Measurements from ENCODE around the gene KIF3C.

KIF3C gene

GRCh38 chr2:25948437-25948836 lies 33.9 kb downstream of the KIF3C start:
- H3K79me2 ChIP-seq = no peaks in the 10 kb centered on the region
- H3K27me3 ChIP-seq (ENCODE audit: control insufficient read depth, insufficient read depth, low read length) = no peaks in the 10 kb centered on the region
- TF ChIP-seq CTCF (IDR thresholded peaks at IDR 0.05) = no peak
- H3K4me2 ChIP-seq (ENCODE audit: low read length) = no peak overlapping the region
- peaks cover 5% of the 10 kb centered on the region for H3K4me1 ChIP-seq
- no peak overlapping the region for H3K9ac ChIP-seq
- H3K4me3 ChIP-seq (ENCODE audit: low read depth, low read length) = no peak overlapping the region
- H3K9me3 ChIP-seq (ENCODE audit: control insufficient read depth, low read length) = no peaks in the 10 kb centered on the region
- H3K27ac ChIP-seq = no peak overlapping the region
- H2AFZ ChIP-seq = no peak overlapping the region
- no peaks in the 10 kb centered on the region for H3K36me3 ChIP-seq (ENCODE audit: control insufficient read depth, insufficient read depth, low read length)

DNA sequence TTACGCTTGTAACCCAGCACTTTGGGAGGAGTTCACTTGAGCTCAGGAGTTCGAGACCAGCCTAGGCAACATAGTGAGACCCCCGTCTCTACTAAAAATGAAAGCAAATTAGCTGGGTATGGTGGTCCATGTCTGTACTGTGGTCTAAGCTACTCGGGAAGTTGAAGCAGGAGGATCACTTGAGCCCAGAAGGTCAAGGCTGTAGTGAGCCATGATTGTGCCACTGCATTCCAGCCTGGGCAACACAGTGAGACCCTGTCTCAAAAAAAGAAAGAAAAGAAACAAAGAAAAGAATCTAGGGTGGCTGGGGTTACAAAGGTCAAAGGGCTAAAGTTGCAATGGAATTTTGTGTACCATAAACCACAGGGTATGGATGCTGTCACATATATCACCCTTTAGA lies 41.3 kb downstream of the KIF3C start:
- no peak overlapping the region for H3K27ac ChIP-seq
- no peaks in the 10 kb centered on the region for H3K4me1 ChIP-seq
- no peaks in the 10 kb centered on the region for H3K9me3 ChIP-seq (ENCODE audit: control insufficient read depth, low read length)
- H3K79me2 ChIP-seq = no peaks in the 10 kb centered on the region
- H3K4me2 ChIP-seq (ENCODE audit: low read length) = no peak overlapping the region
- H3K27me3 ChIP-seq (ENCODE audit: control insufficient read depth, insufficient read depth, low read length) = no peaks in the 10 kb centered on the region
- H3K4me3 ChIP-seq (ENCODE audit: low read depth, low read length) = no peak overlapping the region
- H2AFZ ChIP-seq = no peak overlapping the region
- H3K36me3 ChIP-seq (ENCODE audit: control insufficient read depth, insufficient read depth, low read length) = no peaks in the 10 kb centered on the region
- TF ChIP-seq CTCF (IDR thresholded peaks at IDR 0.05) = no peak
- H3K9ac ChIP-seq = no peak overlapping the region

- no peaks in the 10 kb centered on the region for H3K27me3 ChIP-seq (ENCODE audit: control insufficient read depth, insufficient read depth, low read length)
- no peak overlapping the region for H2AFZ ChIP-seq
- no peak overlapping the region for H3K27ac ChIP-seq
- no peak overlapping the region for H3K4me2 ChIP-seq (ENCODE audit: low read length)
- no peaks in the 10 kb centered on the region for H3K79me2 ChIP-seq
- no peaks in the 10 kb centered on the region for H3K9me3 ChIP-seq (ENCODE audit: control insufficient read depth, low read length)
- no peaks in the 10 kb centered on the region for H3K4me1 ChIP-seq
- no peaks in the 10 kb centered on the region for H3K36me3 ChIP-seq (ENCODE audit: control insufficient read depth, insufficient read depth, low read length)
- no peak for TF ChIP-seq CTCF (IDR thresholded peaks at IDR 0.05)
- no peak overlapping the region for H3K9ac ChIP-seq
- no peak overlapping the region for H3K4me3 ChIP-seq (ENCODE audit: low read depth, low read length)
These were observed 43.0 kb downstream of the KIF3C start for GRCh38 chr2:25939257-25939668.

- H3K27ac ChIP-seq = no peak overlapping the region
These were observed 44.0 kb downstream of the KIF3C start for GRCh38 chr2:25938345-25938744.

More at GRCh38 chr2:25938345-25938744, 44.0 kb downstream of the KIF3C start:
- TF ChIP-seq CTCF (IDR thresholded peaks at IDR 0.05) = no peak
- H3K27me3 ChIP-seq (ENCODE audit: control insufficient read depth, insufficient read depth, low read length) = no peaks in the 10 kb centered on the region
- H3K4me2 ChIP-seq (ENCODE audit: low read length) = no peak overlapping the region
- no peaks in the 10 kb centered on the region for H3K4me1 ChIP-seq
- H3K36me3 ChIP-seq (ENCODE audit: control insufficient read depth, insufficient read depth, low read length) = no peaks in the 10 kb centered on the region
- H3K79me2 ChIP-seq = no peaks in the 10 kb centered on the region
- H3K9me3 ChIP-seq (ENCODE audit: control insufficient read depth, low read length) = no peaks in the 10 kb centered on the region
- no peak overlapping the region for H3K4me3 ChIP-seq (ENCODE audit: low read depth, low read length)
- no peak overlapping the region for H2AFZ ChIP-seq
- H3K9ac ChIP-seq = no peak overlapping the region
